ENCODE results near the gene HSD3B1.
A peak's percentile ranks its signal among the peaks of the same experiment; 100 is the strongest.

Gene HSD3B1

GRCh38 chr1:119475866-119476439 lies 31.1 kb upstream of the HSD3B1 start:
- DNase-seq (ENCODE audit: low spot score) = peak; percentile 53
- in situ Hi-C loops (cut with MboI; ENCODE audit: low pct_unique_long_range_greater_than_20kb, low sequenced_read_pairs, unreplicated experiment) = no loop called here
- TF ChIP-seq CTCF (IDR thresholded peaks at IDR 0.05; ENCODE audit: extremely low read depth, insufficient read depth, missing control alignments) = peak; percentile 63

GRCh38 chr1:119477710-119478109 lies 29.3 kb upstream of the HSD3B1 start:
- TF ChIP-seq CTCF (IDR thresholded peaks at IDR 0.05; ENCODE audit: extremely low read depth, insufficient read depth, missing control alignments) = no peak
- in situ Hi-C loops (cut with MboI; ENCODE audit: low pct_unique_long_range_greater_than_20kb, low sequenced_read_pairs, unreplicated experiment) = no loop called here
- DNase-seq (ENCODE audit: low spot score) = no peak

GRCh38 chr1:119480175-119480574 lies 26.8 kb upstream of the HSD3B1 start:
- TF ChIP-seq CTCF (IDR thresholded peaks at IDR 0.05; ENCODE audit: extremely low read depth, insufficient read depth, missing control alignments) = no peak
- no peak for DNase-seq (ENCODE audit: low spot score)
- in situ Hi-C loops (cut with MboI; ENCODE audit: low pct_unique_long_range_greater_than_20kb, low sequenced_read_pairs, unreplicated experiment) = no loop called here

GRCh38 chr1:119481951-119482350 lies 25.1 kb upstream of the HSD3B1 start:
- no peak for DNase-seq (ENCODE audit: low spot score)
- TF ChIP-seq CTCF (IDR thresholded peaks at IDR 0.05; ENCODE audit: extremely low read depth, insufficient read depth, missing control alignments) = no peak
- in situ Hi-C loops (cut with MboI; ENCODE audit: low pct_unique_long_range_greater_than_20kb, low sequenced_read_pairs, unreplicated experiment) = no loop called here

- in situ Hi-C loops (cut with MboI; ENCODE audit: low pct_unique_long_range_greater_than_20kb, low sequenced_read_pairs, unreplicated experiment) = no loop called here
- DNase-seq (ENCODE audit: low spot score) = no peak
- TF ChIP-seq CTCF (IDR thresholded peaks at IDR 0.05; ENCODE audit: extremely low read depth, insufficient read depth, missing control alignments) = no peak
Observed at GRCh38 chr1:119482517-119483425, 24.2 kb upstream of the HSD3B1 start.

GRCh38 chr1:119483441-119484200 lies 23.4 kb upstream of the HSD3B1 start:
- no peak for TF ChIP-seq CTCF (IDR thresholded peaks at IDR 0.05; ENCODE audit: extremely low read depth, insufficient read depth, missing control alignments)
- in situ Hi-C loops (cut with MboI; ENCODE audit: low pct_unique_long_range_greater_than_20kb, low sequenced_read_pairs, unreplicated experiment) = no loop called here
- DNase-seq (ENCODE audit: low spot score) = no peak
